Mucosa of gallbladder (tissue), 1 donor: Measurements from ENCODE around the gene LGR5. TPM values are rescaled to one million over a fixed set of nuclear protein-coding genes. Genes with fewer than 3 reads are reported as not detected.
A peak's percentile ranks its signal among the peaks of the same experiment; 100 is the strongest.

ENCODE experiments used
- DNase-seq: peaks from one replicate; pipeline ENCODE4 v3.0.0-alpha.2; 2020; ENCODE audit warnings: low spot score
- total RNA-seq: library from RNA; stranded (reverse); gene quantifications from one replicate; pipeline ENCODE4 v1.2.1, GENCODE V29; 2021
- donor health status: DM: no; HTN: no; CAD: no.

LGR5 gene
- not detected for total RNA-seq

GRCh38 chr12:71439613-71440344 is at the start of gene LGR5:
LGR5 (plus strand) TSS chr12:71439798; CDS start chr12:71440081, 283 bp downstream.
- no peak for DNase-seq

- peak; percentile 11 for DNase-seq
These were observed 47.0 kb upstream of the LGR5 start for GRCh38 chr12:71392521-71393145.

GRCh38 chr12:71393625-71394024 is 46.0 kb upstream of the LGR5 start:
- no peak for DNase-seq

- no peak for DNase-seq
These were observed 42.1 kb upstream of the LGR5 start for GRCh38 chr12:71397433-71397954.

- no peak for DNase-seq
These were observed 40.4 kb upstream of the LGR5 start for GRCh38 chr12:71399197-71399596.

- no peak for DNase-seq
These were observed 39.1 kb upstream of the LGR5 start for GRCh38 chr12:71400481-71400880.

- DNase-seq = no peak
These were observed 33.7 kb upstream of the LGR5 start for GRCh38 chr12:71405884-71406283.

- DNase-seq = no peak
These were observed 31.9 kb upstream of the LGR5 start for GRCh38 chr12:71407732-71408131.

- no peak for DNase-seq
These were observed 28.8 kb upstream of the LGR5 start for GRCh38 chr12:71410844-71411243.

GRCh38 chr12:71411635-71412034 is 28.0 kb upstream of the LGR5 start:
- DNase-seq = no peak

GRCh38 chr12:71415336-71416231 is 24.0 kb upstream of the LGR5 start:
- peak; percentile 23 for DNase-seq

- DNase-seq = no peak
These were observed 22.4 kb upstream of the LGR5 start for GRCh38 chr12:71417181-71417580.

- no peak for DNase-seq
These were observed 18.7 kb upstream of the LGR5 start for GRCh38 chr12:71420775-71421406.

GRCh38 chr12:71425568-71426299 is 13.9 kb upstream of the LGR5 start:
- no peak for DNase-seq

- no peak for DNase-seq
These were observed 13.1 kb upstream of the LGR5 start for GRCh38 chr12:71426300-71427047.

GRCh38 chr12:71430756-71431155 is 8.8 kb upstream of the LGR5 start:
- no peak for DNase-seq

GRCh38 chr12:71431991-71432390 is 7.6 kb upstream of the LGR5 start:
- DNase-seq = no peak

- no peak for DNase-seq
These were observed 6.7 kb upstream of the LGR5 start for GRCh38 chr12:71432936-71433335.

GRCh38 chr12:71436696-71437095 is 2.9 kb upstream of the LGR5 start:
- no peak for DNase-seq

- no peak for DNase-seq
These were observed 782 bp upstream of the LGR5 start for GRCh38 chr12:71438670-71439361.
